CD14-positive monocyte (primary cell): ENCODE results near the gene PTPRN2. TPM values are rescaled to one million over a fixed set of nuclear protein-coding genes. Genes with fewer than 3 reads are reported as not detected.

Experiments used
- DNase-seq, 3 donors: peaks; one replicate each; pipeline ENCODE4 v3.0.0-alpha.2; 2011 to 2022
- H2AFZ ChIP-seq: 2 replicates; pipeline ENCODE4 v1.6.0; 2012; ENCODE audit warnings: mild to moderate bottlenecking, low read depth, low read length, inconsistent platforms; ENCODE audit not compliant: insufficient read depth, poor library complexity, severe bottlenecking
- H3K27ac ChIP-seq, 2 donors: 1 replicate in 1 of 2; 2 replicates in 1 of 2; pipeline ENCODE4 v1.5.1; 2012 to 2013; ENCODE audit warnings: low read length in 2 of 2, control low read depth in 1 of 2, inconsistent platforms in 1 of 2, low read depth in 1 of 2, mild to moderate bottlenecking in 1 of 2
- H3K27me3 ChIP-seq, 2 donors: one replicate each; pipeline versions ENCODE4 v1.6.0 to v1.6.1; 2011 to 2013; ENCODE audit warnings: low read length in 2 of 2; ENCODE audit not compliant: control insufficient read depth in 2 of 2, insufficient read depth in 2 of 2
- H3K36me3 ChIP-seq, 2 donors: replicated peaks in 1 of 2; 1 replicate in 1 of 2; 2 replicates in 1 of 2; pipeline versions ENCODE4 v1.5.1 to v1.6.1; 2012 to 2013; ENCODE audit warnings: low read length in 2 of 2, control low read depth in 1 of 2, inconsistent platforms in 1 of 2, mild to moderate bottlenecking in 1 of 2; ENCODE audit not compliant: insufficient read depth in 2 of 2, control insufficient read depth in 1 of 2
- H3K4me1 ChIP-seq, 2 donors: 1 replicate in 1 of 2; 2 replicates in 1 of 2; pipeline versions ENCODE4 v1.5.1 to v1.6.1; 2012 to 2013; ENCODE audit warnings: low read length in 2 of 2, control low read depth in 1 of 2, inconsistent platforms in 1 of 2, mild to moderate bottlenecking in 1 of 2, moderate library complexity in 1 of 2; ENCODE audit not compliant: insufficient read depth in 2 of 2, control insufficient read depth in 1 of 2
- H3K4me2 ChIP-seq: replicated peaks from 2 replicates; pipeline ENCODE3; 2012; ENCODE audit warnings: low read length, moderate library complexity, mild to moderate bottlenecking; ENCODE audit not compliant: poor library complexity, severe bottlenecking; ENCODE audit errors: extremely low read depth
- H3K4me3 ChIP-seq, 3 experiments: fragments of 200-600 bp in 1 of 3; sonication (generic) in 1 of 3; replicated peaks in 1 of 3; 1 replicate in 2 of 3; 2 replicates in 1 of 3; pipeline ENCODE4 v1.5.1; 2011 to 2013; ENCODE audit warnings: low read length in 3 of 3, mild to moderate bottlenecking in 3 of 3, control low read depth in 2 of 3, low read depth in 2 of 3, inconsistent platforms in 1 of 3, moderate library complexity in 1 of 3
- H3K79me2 ChIP-seq: 2 replicates; pipeline ENCODE4 v1.6.0; 2012; ENCODE audit warnings: mild to moderate bottlenecking, control low read depth, inconsistent platforms, low read length, moderate library complexity; ENCODE audit not compliant: insufficient read depth
- H3K9ac ChIP-seq: 2 replicates; pipeline ENCODE4 v1.6.0; 2017; ENCODE audit warnings: low read length, mild to moderate bottlenecking; ENCODE audit not compliant: insufficient read depth, poor library complexity, severe bottlenecking
- H3K9me3 ChIP-seq, 2 donors: replicated peaks in 1 of 2; 1 replicate in 1 of 2; 2 replicates in 1 of 2; pipeline versions ENCODE4 v1.5.1 to v1.6.1; 2012 to 2013; ENCODE audit warnings: low read length in 2 of 2, control low read depth in 1 of 2; ENCODE audit not compliant: control insufficient read depth in 1 of 2, insufficient read depth in 1 of 2
- H4K20me1 ChIP-seq: 2 replicates; pipeline ENCODE4 v1.6.0; 2012; ENCODE audit warnings: mild to moderate bottlenecking, low read length, control low read depth, moderate library complexity; ENCODE audit not compliant: insufficient read depth
- H3K27ac Mint-ChIP-seq, 7 donors: one replicate each; pipeline ENCODE4 v1.8.0; 2020; ENCODE audit warnings: mild to moderate bottlenecking in 7 of 7, mixed read lengths in 7 of 7, moderate library complexity in 6 of 7, inconsistent platforms in 2 of 7
- H3K27me3 Mint-ChIP-seq, 3 donors: one replicate each; pipeline ENCODE4 v1.8.0; 2021 to 2022; ENCODE audit warnings: low read depth in 3 of 3, mild to moderate bottlenecking in 3 of 3, mixed read lengths in 3 of 3, moderate library complexity in 3 of 3, inconsistent platforms in 1 of 3
- H3K36me3 Mint-ChIP-seq, 2 donors: one replicate each; pipeline ENCODE4 v1.8.0; 2020; ENCODE audit warnings: mixed read lengths in 2 of 2, inconsistent platforms in 1 of 2, mild to moderate bottlenecking in 1 of 2
- H3K4me1 Mint-ChIP-seq: one replicate; pipeline ENCODE4 v1.8.0; 2020; ENCODE audit warnings: mild to moderate bottlenecking, mixed read lengths
- H3K4me3 Mint-ChIP-seq, 2 donors: one replicate each; pipeline ENCODE4 v1.8.0; 2020; ENCODE audit warnings: mild to moderate bottlenecking in 2 of 2, mixed read lengths in 2 of 2, moderate library complexity in 1 of 2
- H3K9me3 Mint-ChIP-seq, 7 donors: one replicate each; pipeline ENCODE4 v1.8.0; 2020 to 2022; ENCODE audit warnings: mixed read lengths in 7 of 7, mild to moderate bottlenecking in 6 of 7, moderate library complexity in 6 of 7, inconsistent platforms in 2 of 7
- CTCF ChIP-seq: fragments of 200-600 bp; IDR thresholded peaks from one replicate; pipeline ENCODE4 v1.8.0; 2022; ENCODE audit warnings: antibody characterized with exemption, mild to moderate bottlenecking
- WGBS: methylation state at CpG from one replicate; pipeline ENCODE4 v1.1.5; 2013; ENCODE audit warnings: missing lambda C conversion rate; ENCODE audit not compliant: insufficient coverage; 5-methylcytosine and 5-hydroxymethylcytosine counted together
- intact Hi-C, 2 donors: fragments of 100-400 bp; cut with micrococcal nuclease; formaldehyde crosslinking; loops; one replicate each; pipeline versions ENCODE4 v1.15.0 to v1.15.1; 2023
- polyA plus RNA-seq, 3 donors: library from polyadenylated mRNA; depleted of rRNA in 1 of 3; unstranded in 2 of 3; stranded (reverse) in 1 of 3; fragments of 300-500 nt in 2 of 3; fragments of >200 nt in 1 of 3; fragmentation: Illumina TruSeq in 2 of 3; gene quantifications; 1 replicate in 2 of 3; 2 replicates in 1 of 3; pipeline ENCODE4 v1.2.3, GENCODE V29; 2012 to 2021

The PTPRN2 gene
- polyA plus RNA-seq, 3 donors = 0.25 to 1.4 (median 0.97) TPM

DNA sequence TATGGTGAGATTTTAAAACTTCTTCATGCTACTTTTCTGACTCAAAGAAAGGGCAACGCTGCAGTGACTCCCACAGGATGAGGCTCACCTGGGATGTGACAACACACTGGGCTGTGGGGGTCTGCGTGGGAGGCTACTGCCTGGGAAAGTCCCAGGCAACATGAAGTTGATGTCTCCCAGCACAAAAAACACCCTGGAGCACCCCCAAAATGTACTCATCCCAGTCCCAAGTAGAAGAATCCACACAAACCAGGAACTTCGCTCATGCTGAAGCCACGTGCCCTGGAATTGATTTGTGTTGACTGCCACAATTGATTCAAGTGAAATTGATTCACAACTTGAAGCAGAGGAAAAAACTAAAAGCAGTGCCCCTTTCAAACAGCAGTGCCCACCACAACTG, 24.9 kb upstream of the PTPRN2 start:
- Histone ChIP-seq H3K4me2 (no peak overlapping the region), H3K9ac (no peak overlapping the region), H3K36me3 (peaks cover 5 to 52% of the 10 kb centered on the region in 2 donors), H3K4me1 (no peaks in the 10 kb centered on the region), H3K9me3 (no peaks in the 10 kb centered on the region), H2AFZ (no peak overlapping the region), H3K79me2 (no peaks in the 10 kb centered on the region), H3K27me3 (no peaks in the 10 kb centered on the region), H4K20me1 (no peaks in the 10 kb centered on the region), H3K4me3 (no peak overlapping the region), H3K27ac (no peak overlapping the region)
- no peak for DNase-seq
- Mint-ChIP-seq H3K27me3 (no peaks in the 10 kb centered on the region), H3K4me1 (peaks cover 2% of the 10 kb centered on the region), H3K4me3 (no peak overlapping the region), H3K9me3 (no peaks in the 10 kb centered on the region), H3K27ac (peak overlapping the region in 2 of 7 donors; percentile 5 to 9), H3K36me3 (peaks cover 23 to 61% of the 10 kb centered on the region in 2 donors)
- intact Hi-C loops = no loop called here
- no peak for TF ChIP-seq CTCF
- WGBS = 94% methylated on average over 3 of the region's 4 CpGs

- Mint-ChIP-seq H3K27me3 (no peaks in the 10 kb centered on the region), H3K4me3 (no peak overlapping the region), H3K36me3 (peaks cover 24 to 63% of the 10 kb centered on the region in 2 donors), H3K9me3 (no peaks in the 10 kb centered on the region), H3K27ac (peak overlapping the region in 1 of 7 donors; percentile 67), H3K4me1 (peaks cover 2% of the 10 kb centered on the region)
- no peaks in the 10 kb centered on the region for H3K4me1 ChIP-seq
- H3K27ac ChIP-seq = no peak overlapping the region
- H3K9me3 ChIP-seq = no peaks in the 10 kb centered on the region
- H3K9ac ChIP-seq = no peak overlapping the region
- no peaks in the 10 kb centered on the region for H3K27me3 ChIP-seq
- H2AFZ ChIP-seq = no peak overlapping the region
- peaks cover 5 to 59% of the 10 kb centered on the region in 2 donors for H3K36me3 ChIP-seq
- WGBS = 40% methylated on average over 4 of the region's 8 CpGs
- H4K20me1 ChIP-seq = no peaks in the 10 kb centered on the region
- no peaks in the 10 kb centered on the region for H3K79me2 ChIP-seq
- H3K4me2 ChIP-seq = no peak overlapping the region
- TF ChIP-seq CTCF = no peak
- intact Hi-C loops = no loop called here
- no peak overlapping the region for H3K4me3 ChIP-seq
- no peak for DNase-seq
Observed at GRCh38 chr7:158611541-158611940, 23.9 kb upstream of the PTPRN2 start.
